ENCODE measurements around the gene GATB. TPM values are rescaled to one million over a fixed set of nuclear protein-coding genes. Genes with fewer than 3 reads are reported as not detected.

GATB gene
- total and polyA plus RNA-seq, 10 donors: 12.6 to 22.7 (median 17.8) TPM

DNA sequence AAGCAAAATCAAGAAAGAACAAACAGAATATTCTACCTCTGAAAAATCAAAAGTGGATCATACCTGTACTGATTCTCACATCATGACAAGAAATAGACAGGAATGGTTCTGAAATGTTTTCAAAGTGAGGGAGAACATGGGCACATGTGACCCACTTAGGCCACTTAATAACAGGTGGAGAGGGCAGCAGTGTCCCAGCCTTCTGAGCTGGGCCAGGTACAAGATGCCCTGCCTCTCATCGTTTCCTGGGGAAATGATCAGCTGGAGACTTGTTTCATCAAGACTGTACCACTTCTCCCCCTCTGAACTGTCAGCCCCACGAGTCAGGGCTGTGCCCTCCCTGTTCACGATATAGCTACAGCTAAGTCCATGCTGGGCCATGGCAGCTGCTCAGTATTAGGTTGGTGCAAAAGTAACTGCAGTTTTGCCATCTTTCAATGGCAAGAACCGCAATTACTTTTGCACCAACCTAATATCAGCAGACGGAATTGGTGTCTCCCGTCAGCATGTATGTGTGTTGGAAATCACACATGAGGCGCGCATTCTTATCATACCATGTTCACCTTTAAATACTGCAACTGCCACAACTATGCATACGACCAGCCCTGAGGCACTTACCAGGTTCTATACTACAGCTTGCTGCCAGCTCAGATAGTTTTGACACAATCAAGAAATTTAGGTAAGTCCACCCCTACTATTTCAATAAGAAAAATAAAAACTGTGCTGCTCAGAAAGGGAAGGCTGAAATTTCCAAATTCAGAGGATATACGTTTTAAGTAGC is 71.4 kb downstream of the GATB start:
- H3K27me3 ChIP-seq (replicated peaks in 1 of 7): no peaks in the 10 kb centered on the region
- H3K9me3 ChIP-seq: no peaks in the 10 kb centered on the region
- H3K4me1 ChIP-seq: peaks cover 0 to 30% (median 16%) of the 10 kb centered on the region in 6 donors
- H3K4me3 ChIP-seq: no peak overlapping the region
- no peak for DNase-seq
- intact Hi-C loops (cut with DNase I; ENCODE audit: low total_unique reads): no loop called here
- H3K36me3 ChIP-seq: peaks cover 0 to 53% (median 7%) of the 10 kb centered on the region in 6 donors
- TF ChIP-seq POLR2AphosphoS5 (IDR thresholded peaks at IDR 0.05): no peak
- TF ChIP-seq POLR2A (IDR thresholded peaks at IDR 0.05): no peak
- TF ChIP-seq, protein P1, sequence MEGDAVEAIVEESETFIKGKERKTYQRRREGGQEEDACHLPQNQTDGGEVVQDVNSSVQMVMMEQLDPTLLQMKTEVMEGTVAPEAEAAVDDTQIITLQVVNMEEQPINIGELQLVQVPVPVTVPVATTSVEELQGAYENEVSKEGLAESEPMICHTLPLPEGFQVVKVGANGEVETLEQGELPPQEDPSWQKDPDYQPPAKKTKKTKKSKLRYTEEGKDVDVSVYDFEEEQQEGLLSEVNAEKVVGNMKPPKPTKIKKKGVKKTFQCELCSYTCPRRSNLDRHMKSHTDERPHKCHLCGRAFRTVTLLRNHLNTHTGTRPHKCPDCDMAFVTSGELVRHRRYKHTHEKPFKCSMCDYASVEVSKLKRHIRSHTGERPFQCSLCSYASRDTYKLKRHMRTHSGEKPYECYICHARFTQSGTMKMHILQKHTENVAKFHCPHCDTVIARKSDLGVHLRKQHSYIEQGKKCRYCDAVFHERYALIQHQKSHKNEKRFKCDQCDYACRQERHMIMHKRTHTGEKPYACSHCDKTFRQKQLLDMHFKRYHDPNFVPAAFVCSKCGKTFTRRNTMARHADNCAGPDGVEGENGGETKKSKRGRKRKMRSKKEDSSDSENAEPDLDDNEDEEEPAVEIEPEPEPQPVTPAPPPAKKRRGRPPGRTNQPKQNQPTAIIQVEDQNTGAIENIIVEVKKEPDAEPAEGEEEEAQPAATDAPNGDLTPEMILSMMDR (IDR thresholded peaks at IDR 0.05 in 8 of 11, conservative IDR thresholded peaks at IDR 0.05 in 3 of 11): no peak
- 89 to 94% (median 93%) methylated on average over 10 of the region's 10 CpGs for WGBS, 5 donors
- peak overlapping the region in 1 of 8 donors; percentile 17 for H3K27ac ChIP-seq

- no peaks in the 10 kb centered on the region for H3K9me3 ChIP-seq
Measured at GRCh38 chr4:151688785-151689043, 72.1 kb downstream of the GATB start.

DNA sequence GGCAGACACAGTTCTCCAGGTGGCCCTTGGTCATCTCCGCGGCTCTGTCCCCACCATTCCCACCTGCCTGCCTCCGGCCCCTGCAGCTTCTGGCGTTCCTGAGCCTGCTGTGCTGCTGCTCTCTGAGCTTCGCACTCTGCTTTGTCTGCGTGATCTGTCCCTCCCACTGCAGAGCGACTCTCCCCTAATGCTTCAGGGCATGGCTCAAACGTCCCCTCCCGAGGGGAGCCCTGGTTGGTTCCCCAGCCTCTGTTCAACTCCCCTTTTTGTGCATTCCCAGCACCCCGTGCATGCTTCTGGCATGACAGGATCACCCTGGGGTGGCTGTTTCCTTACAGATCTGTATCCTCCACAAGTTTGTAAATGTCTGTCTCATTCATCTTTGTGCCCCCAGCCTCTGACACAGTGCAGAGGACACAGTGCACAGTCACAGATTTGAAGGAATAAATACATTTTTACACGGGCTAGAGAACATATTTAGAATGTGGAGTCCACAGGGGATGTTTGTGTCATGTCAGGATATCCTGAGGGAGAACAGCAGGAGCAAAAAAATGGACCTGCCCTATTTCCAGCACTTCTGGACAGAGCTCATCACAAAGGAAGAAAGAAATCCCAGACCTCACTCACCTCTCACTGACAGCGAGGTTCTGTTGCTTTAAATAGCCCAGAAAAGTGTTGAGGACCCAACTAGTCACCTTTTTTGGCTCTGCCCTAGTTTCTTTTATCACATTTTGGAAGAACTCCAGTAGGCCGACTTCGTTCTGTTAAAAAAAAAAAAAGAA is 72.6 kb downstream of the GATB start:
- intact Hi-C loops (cut with DNase I; ENCODE audit: low total_unique reads): no loop called here
- TF ChIP-seq, protein P1 (IDR thresholded peaks at IDR 0.05 in 8 of 11, conservative IDR thresholded peaks at IDR 0.05 in 3 of 11): no peak
- TF ChIP-seq POLR2AphosphoS5 (IDR thresholded peaks at IDR 0.05) (no peak), POLR2A (IDR thresholded peaks at IDR 0.05) (no peak)
- no peak for DNase-seq
- Histone ChIP-seq H3K9me3 (no peaks in the 10 kb centered on the region), H3K27me3 (replicated peaks in 1 of 7) (no peaks in the 10 kb centered on the region), H3K4me3 (no peak overlapping the region), H3K36me3 (peaks cover 0 to 65% (median 7%) of the 10 kb centered on the region in 6 donors), H3K4me1 (peaks cover 0 to 30% (median 16%) of the 10 kb centered on the region in 6 donors), H3K27ac (peak overlapping the region in 3 of 8 donors; percentile 11 to 18 (median 17))
- 69 to 82% (median 80%) methylated on average over 14 of the region's 14 CpGs for WGBS, 5 donors

More at GRCh38 chr4:151688785-151689043, 72.1 kb downstream of the GATB start:
- Histone ChIP-seq H3K4me1 (peaks cover 0 to 30% (median 16%) of the 10 kb centered on the region in 6 donors), H3K27me3 (replicated peaks in 1 of 7) (no peaks in the 10 kb centered on the region), H3K36me3 (peaks cover 0 to 60% (median 7%) of the 10 kb centered on the region in 6 donors), H3K4me3 (no peak overlapping the region), H3K27ac (peak overlapping the region in 2 of 8 donors; percentile 11 to 17)
- intact Hi-C loops (cut with DNase I; ENCODE audit: low total_unique reads): no loop called here
- DNase-seq: no peak
- TF ChIP-seq, protein P1 (IDR thresholded peaks at IDR 0.05 in 8 of 11, conservative IDR thresholded peaks at IDR 0.05 in 3 of 11): no peak
- TF ChIP-seq POLR2A (IDR thresholded peaks at IDR 0.05) (no peak), POLR2AphosphoS5 (IDR thresholded peaks at IDR 0.05) (no peak)
